Loucy (cell line): ENCODE measurements around the gene FAM98C.

Experiments used
- H2AFZ ChIP-seq: fragments of 200-600 bp; sonication (generic); 2 replicates; pipeline ENCODE4 v1.6.0; 2016; ENCODE audit warnings: antibody characterized with exemption, mild to moderate bottlenecking, low read length, moderate library complexity
- H3F3A ChIP-seq: fragments of 200-600 bp; 2 replicates; pipeline ENCODE4 v1.6.0; 2016; ENCODE audit warnings: antibody characterized with exemption, low read depth, mild to moderate bottlenecking
- H3K27me3 ChIP-seq: fragments of 200-600 bp; sonication (generic); 2 replicates; pipeline ENCODE4 v1.6.1; 2014; ENCODE audit warnings: low read length, mild to moderate bottlenecking; ENCODE audit not compliant: insufficient read depth, poor library complexity, severe bottlenecking
- H3K36me3 ChIP-seq: fragments of 200-600 bp; sonication (generic); 2 replicates; pipeline ENCODE4 v1.6.1; 2016; ENCODE audit warnings: low read length; ENCODE audit not compliant: insufficient read depth
- H3K4me1 ChIP-seq: fragments of 200-600 bp; sonication (generic); 2 replicates; pipeline ENCODE4 v1.5.1; 2014; ENCODE audit warnings: low read length, mild to moderate bottlenecking; ENCODE audit not compliant: insufficient read depth, poor library complexity, severe bottlenecking
- H3K4me2 ChIP-seq: fragments of 200-600 bp; sonication (generic); 2 replicates; pipeline ENCODE4 v1.6.0; 2014; ENCODE audit warnings: antibody characterized with exemption, low read length, low read depth, mild to moderate bottlenecking; ENCODE audit not compliant: poor library complexity, severe bottlenecking
- H3K4me3 ChIP-seq: fragments of 200-600 bp; sonication (generic); 2 replicates; pipeline ENCODE4 v1.5.1; 2014; ENCODE audit warnings: low read length, mild to moderate bottlenecking, mixed read lengths; ENCODE audit not compliant: poor library complexity, severe bottlenecking
- H3K79me2 ChIP-seq: fragments of 200-600 bp; sonication (generic); 2 replicates; pipeline ENCODE4 v1.6.1; 2014; ENCODE audit warnings: low read length; ENCODE audit not compliant: insufficient read depth
- H3K9ac ChIP-seq: fragments of 200-600 bp; sonication (generic); 2 replicates; pipeline ENCODE4 v1.6.0; 2014; ENCODE audit warnings: mild to moderate bottlenecking, low read depth, low read length, moderate library complexity; ENCODE audit not compliant: poor library complexity, severe bottlenecking
- H3K9me2 ChIP-seq: fragments of 200-600 bp; sonication (generic); replicated peaks from 2 replicates; pipeline ENCODE4 v1.6.1; 2016; ENCODE audit warnings: low read depth, low read length, mixed read lengths
- H3K9me3 ChIP-seq: fragments of 200-600 bp; sonication (generic); 2 replicates; pipeline ENCODE4 v1.6.1; 2014; ENCODE audit warnings: mild to moderate bottlenecking, antibody characterized with exemption, low read length, low read depth; ENCODE audit not compliant: insufficient read depth
- H4K20me1 ChIP-seq: fragments of 200-600 bp; sonication (generic); 2 replicates; pipeline ENCODE4 v1.6.0; 2014; ENCODE audit warnings: antibody characterized with exemption, low read length, mild to moderate bottlenecking; ENCODE audit not compliant: insufficient read depth, poor library complexity, severe bottlenecking
- EZH2phosphoT487 ChIP-seq: fragments of 200-600 bp; IDR thresholded peaks from 2 replicates; pipeline ENCODE4 v1.6.1; 2018; ENCODE audit warnings: antibody characterized with exemption, mild to moderate bottlenecking, moderate library complexity, borderline replicate concordance
- TF ChIP-seq, protein P1 (sequence below): fragments of 200-600 bp; sonication (generic); conservative IDR thresholded peaks from 2 replicates; pipeline ENCODE4 v1.5.1; 2014; ENCODE audit warnings: mild to moderate bottlenecking, antibody characterized with exemption, low read length

FAM98C gene

DNA sequence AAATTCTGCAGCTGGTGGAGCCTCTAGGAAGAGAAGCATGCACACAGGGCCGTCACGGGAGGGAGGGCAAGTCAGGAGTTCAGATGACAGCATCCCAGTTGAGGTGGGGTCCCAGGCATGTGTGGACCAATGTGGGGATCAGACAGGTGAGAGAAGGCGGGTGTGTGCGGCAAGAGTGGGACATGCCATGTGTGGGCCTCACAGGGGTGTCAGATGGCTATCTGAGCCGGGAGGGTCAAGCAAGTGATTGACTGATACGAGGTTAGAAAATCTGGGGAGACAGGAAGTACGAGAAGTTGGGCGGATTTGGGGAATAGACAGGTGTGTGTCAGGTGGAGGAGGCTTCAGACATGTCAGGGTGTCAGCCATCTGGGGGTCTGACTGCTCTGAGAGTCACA is 14.3 kb downstream of the FAM98C start:
- Histone ChIP-seq H3K9ac (no peak overlapping the region), H3F3A (no peaks in the 10 kb centered on the region), H4K20me1 (no peaks in the 10 kb centered on the region), H3K27me3 (no peaks in the 10 kb centered on the region), H3K36me3 (no peaks in the 10 kb centered on the region), H3K4me2 (no peak overlapping the region), H3K9me2 (no peaks in the 10 kb centered on the region), H3K79me2 (no peaks in the 10 kb centered on the region), H3K4me3 (no peak overlapping the region), H3K9me3 (no peaks in the 10 kb centered on the region), H3K4me1 (no peaks in the 10 kb centered on the region), H2AFZ (no peak overlapping the region)
- TF ChIP-seq EZH2phosphoT487 = no peak
- TF ChIP-seq, protein P1, sequence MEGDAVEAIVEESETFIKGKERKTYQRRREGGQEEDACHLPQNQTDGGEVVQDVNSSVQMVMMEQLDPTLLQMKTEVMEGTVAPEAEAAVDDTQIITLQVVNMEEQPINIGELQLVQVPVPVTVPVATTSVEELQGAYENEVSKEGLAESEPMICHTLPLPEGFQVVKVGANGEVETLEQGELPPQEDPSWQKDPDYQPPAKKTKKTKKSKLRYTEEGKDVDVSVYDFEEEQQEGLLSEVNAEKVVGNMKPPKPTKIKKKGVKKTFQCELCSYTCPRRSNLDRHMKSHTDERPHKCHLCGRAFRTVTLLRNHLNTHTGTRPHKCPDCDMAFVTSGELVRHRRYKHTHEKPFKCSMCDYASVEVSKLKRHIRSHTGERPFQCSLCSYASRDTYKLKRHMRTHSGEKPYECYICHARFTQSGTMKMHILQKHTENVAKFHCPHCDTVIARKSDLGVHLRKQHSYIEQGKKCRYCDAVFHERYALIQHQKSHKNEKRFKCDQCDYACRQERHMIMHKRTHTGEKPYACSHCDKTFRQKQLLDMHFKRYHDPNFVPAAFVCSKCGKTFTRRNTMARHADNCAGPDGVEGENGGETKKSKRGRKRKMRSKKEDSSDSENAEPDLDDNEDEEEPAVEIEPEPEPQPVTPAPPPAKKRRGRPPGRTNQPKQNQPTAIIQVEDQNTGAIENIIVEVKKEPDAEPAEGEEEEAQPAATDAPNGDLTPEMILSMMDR = no peak

DNA sequence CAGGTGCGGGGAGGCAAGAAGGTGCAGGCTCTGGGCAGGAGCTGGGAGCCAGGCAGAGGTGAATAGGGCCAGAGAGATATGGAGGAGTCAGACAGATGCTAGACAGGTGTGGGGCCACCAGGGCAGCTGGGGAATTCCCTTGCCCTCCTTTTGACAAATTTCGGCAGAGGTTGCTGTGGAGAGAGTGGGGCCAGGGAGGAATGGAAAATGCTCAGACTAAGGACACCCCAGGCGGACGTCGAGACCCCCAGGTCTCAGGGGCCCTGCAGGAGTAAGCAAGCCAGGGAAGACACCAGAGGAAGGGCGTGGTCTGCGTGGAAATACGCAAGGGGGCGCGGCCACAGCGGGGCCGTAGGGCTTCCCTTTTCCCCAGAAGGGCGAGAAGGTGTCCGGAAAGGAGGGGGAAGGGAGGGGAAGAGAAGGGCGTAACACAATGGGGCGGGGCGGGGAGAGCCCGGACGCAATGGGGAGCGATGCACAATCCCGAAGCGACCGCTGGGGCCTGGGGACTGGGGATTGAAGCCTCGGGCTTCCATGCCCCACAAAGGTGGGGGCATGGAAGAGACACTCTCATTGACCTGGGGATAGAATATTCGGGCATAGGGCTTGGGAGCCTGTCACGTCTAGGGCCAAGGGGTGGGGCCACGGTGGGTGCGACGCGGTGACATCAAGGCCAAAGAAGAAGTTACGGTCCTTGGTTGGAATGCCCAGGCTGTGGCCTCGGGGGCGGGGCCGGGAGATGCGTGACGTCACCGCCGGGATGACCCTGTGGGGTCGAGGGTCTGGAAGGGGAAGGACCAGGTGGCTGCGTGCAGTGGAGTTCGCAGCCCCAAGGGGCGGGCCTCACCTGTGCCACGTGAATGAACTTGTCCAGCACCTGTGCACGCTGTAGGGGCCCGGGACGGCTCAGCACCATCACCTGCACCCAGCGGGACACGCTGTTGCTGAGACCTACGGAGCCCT is 14.9 kb downstream of the FAM98C start:
- H4K20me1 ChIP-seq = no peaks in the 10 kb centered on the region
- H3K4me1 ChIP-seq = no peaks in the 10 kb centered on the region
- H3K9me3 ChIP-seq = no peaks in the 10 kb centered on the region
- no peak overlapping the region for H2AFZ ChIP-seq
- no peaks in the 10 kb centered on the region for H3K36me3 ChIP-seq
- H3K27me3 ChIP-seq = no peaks in the 10 kb centered on the region
- H3F3A ChIP-seq = no peaks in the 10 kb centered on the region
- no peak overlapping the region for H3K9ac ChIP-seq
- no peak overlapping the region for H3K4me3 ChIP-seq
- H3K79me2 ChIP-seq = no peaks in the 10 kb centered on the region
- H3K4me2 ChIP-seq = no peak overlapping the region
- H3K9me2 ChIP-seq = no peaks in the 10 kb centered on the region
- TF ChIP-seq EZH2phosphoT487 = no peak
- TF ChIP-seq, protein P1 = no peak

DNA sequence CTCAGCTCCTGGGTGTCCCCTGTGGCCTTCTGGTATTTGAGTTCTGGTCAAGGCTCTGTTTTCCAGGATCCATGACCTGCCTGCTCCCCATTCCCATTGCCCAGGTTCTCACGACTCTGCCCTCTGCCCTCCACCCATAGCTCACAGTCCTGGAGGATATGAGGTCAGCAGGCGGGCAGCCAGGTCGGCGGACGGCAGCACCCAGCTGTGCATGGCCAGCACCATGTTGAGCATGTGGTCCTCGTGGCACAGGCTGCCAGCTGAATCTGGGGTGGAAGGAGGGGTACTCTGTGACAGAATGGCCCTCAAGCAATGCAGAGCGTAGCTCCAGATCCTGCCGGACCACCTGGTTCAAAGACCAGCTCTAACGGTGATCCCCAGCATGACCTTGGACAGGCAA is 18.0 kb downstream of the FAM98C start:
- H3K9ac ChIP-seq = no peak overlapping the region
- H2AFZ ChIP-seq = no peak overlapping the region
- H3K4me3 ChIP-seq = no peak overlapping the region
- H3K4me2 ChIP-seq = no peak overlapping the region
- H3K79me2 ChIP-seq = no peaks in the 10 kb centered on the region
- TF ChIP-seq EZH2phosphoT487 = no peak
- TF ChIP-seq, protein P1 = no peak
- no peaks in the 10 kb centered on the region for H3K9me2 ChIP-seq
- no peaks in the 10 kb centered on the region for H4K20me1 ChIP-seq
- H3K27me3 ChIP-seq = no peaks in the 10 kb centered on the region
- H3F3A ChIP-seq = no peaks in the 10 kb centered on the region
- no peaks in the 10 kb centered on the region for H3K9me3 ChIP-seq
- H3K36me3 ChIP-seq = no peaks in the 10 kb centered on the region
- H3K4me1 ChIP-seq = peaks cover 9% of the 10 kb centered on the region
